NOMO-1 treated with dmso at 0.1 percent for 144 hours (cell line): Measurements from ENCODE around the gene RIC8B.
"Not testable (repeated sequence)": the region's sequence is repeated elsewhere in the genome, so short reads cannot be mapped to it uniquely, and the experiment has no call there.

ENCODE experiments used
- DNase-seq: peaks from one replicate; lab custom pipeline; 2025; ENCODE audit not compliant: unreplicated experiment; lab: John Stamatoyannopoulos, UW

RIC8B gene

GRCh38 chr12:106774005-106774807, at the start of gene RIC8B:
TSS of gene RIC8B (plus strand) at chr12:106774682. CDS start at chr12:106774746, 64 bp downstream.
- DNase-seq: peak; percentile 92

GRCh38 chr12:106724934-106725333, 49.5 kb upstream of the RIC8B start:
- DNase-seq: no peak

GRCh38 chr12:106726603-106727202, 47.8 kb upstream of the RIC8B start:
- not testable (repeated sequence) for DNase-seq

- no peak for DNase-seq
These were observed 44.9 kb upstream of the RIC8B start for GRCh38 chr12:106729611-106730010.

GRCh38 chr12:106732890-106733289, 41.6 kb upstream of the RIC8B start:
- no peak for DNase-seq

GRCh38 chr12:106733660-106734059, 40.8 kb upstream of the RIC8B start:
- no peak for DNase-seq

GRCh38 chr12:106736051-106736957, 38.2 kb upstream of the RIC8B start:
- no peak for DNase-seq

GRCh38 chr12:106739318-106739717, 35.2 kb upstream of the RIC8B start:
- DNase-seq: no peak

GRCh38 chr12:106739815-106740530, 34.5 kb upstream of the RIC8B start:
- DNase-seq: no peak

GRCh38 chr12:106740818-106741217, 33.7 kb upstream of the RIC8B start:
- DNase-seq: peak; percentile 41

DNA sequence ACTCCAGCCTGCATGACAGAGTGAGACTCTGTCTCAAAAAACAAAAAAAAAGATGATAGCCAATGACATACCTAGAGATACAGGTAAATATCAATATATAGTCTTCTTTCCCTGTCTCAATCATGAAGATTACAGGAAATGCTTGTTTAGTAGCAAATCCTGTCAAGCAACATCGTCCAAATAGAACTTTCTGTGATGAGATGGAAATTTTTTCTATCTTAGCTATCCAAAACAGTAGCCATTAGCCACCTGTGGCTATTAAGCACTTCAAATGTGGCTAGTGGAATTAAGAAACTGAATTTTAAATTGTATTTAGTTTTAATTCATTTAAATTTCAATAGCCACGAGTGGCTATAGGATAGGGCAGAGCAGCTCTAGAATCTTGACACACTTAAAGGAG, 33.2 kb upstream of the RIC8B start:
- no peak for DNase-seq

GRCh38 chr12:106743270-106743988, 31.1 kb upstream of the RIC8B start:
- no peak for DNase-seq

GRCh38 chr12:106744600-106744999, 29.9 kb upstream of the RIC8B start:
- no peak for DNase-seq

- no peak for DNase-seq
These were observed 29.2 kb upstream of the RIC8B start for GRCh38 chr12:106745181-106745745.

GRCh38 chr12:106747973-106748436, 26.5 kb upstream of the RIC8B start:
- DNase-seq: no peak

DNA sequence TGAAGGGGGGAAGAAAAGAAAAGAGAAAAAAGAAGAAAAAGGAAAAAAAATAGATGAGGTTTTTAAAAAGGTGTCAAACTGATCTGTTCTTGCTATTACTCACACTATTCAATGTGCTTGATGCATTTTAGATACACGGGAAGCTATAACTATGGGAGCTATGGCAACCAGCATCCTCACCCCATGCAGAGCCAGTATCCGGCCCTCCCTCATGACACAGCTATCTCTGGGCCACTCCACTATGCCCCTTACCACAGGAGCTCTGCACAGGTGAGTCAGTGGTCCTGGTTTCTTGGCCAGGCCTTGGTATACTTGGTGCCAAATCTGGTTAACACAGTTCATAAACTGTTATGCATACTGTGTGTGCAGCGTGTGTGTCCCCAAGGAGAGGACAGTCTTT, 24.0 kb upstream of the RIC8B start:
- DNase-seq: no peak

DNA sequence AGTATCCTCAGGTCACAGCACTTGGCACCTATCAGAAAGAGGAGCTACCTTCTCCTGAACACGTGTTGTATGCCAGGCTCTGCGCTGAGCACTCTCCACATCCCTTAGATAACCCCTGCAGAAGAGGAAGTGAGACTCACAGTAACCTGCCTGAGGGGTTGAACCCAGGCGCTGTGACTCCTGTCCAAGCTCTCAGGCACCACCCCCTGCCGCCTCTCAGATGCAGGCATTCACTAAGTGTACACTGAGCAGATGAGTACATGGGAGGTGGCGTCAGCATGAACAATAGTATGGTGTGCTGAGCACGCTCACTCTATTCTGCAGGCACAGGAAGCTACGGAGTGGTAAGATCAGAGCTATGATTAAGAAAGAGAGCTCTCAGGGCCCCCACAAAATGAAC, 21.0 kb upstream of the RIC8B start:
- DNase-seq: peak; percentile 30

- no peak for DNase-seq
These were observed 20.2 kb upstream of the RIC8B start for GRCh38 chr12:106754331-106754730.

DNA sequence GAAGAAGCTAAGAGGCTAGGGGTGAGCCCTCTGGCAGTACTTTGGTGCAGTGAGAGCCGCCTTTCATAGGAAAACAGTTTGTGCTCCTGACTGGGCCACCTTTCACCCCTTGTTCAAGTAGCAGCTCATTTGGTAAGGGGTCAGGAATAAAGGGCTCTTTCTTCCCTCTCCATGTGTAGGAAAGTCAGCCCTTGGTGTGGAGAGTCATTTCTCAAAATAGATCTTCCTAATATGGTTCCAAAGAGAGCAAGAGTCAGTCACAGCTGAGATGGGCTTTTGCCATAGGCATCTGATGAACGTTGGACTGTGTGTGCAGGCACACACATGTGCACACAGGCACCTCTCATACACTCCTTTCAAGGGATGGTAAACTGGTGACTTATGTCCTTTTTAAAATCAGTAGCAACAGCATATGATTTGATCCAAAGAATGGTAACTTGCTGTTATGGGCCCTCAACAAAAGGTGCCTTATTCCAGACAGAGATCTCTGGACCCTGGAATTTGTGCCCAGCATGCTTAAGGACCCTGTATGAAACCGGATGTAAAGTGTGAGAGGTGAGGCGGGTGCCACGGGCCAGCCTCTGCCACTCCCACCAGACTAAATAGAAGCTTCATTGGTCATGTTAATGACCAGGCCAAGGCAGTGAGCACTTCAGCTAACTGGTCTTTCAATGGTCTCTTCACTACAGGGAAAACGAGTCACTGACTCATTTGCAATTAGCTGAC, 16.7 kb upstream of the RIC8B start:
- DNase-seq: no peak
